H1 (cell line): ENCODE results near the gene MAS1L. TPM values are rescaled to one million over a fixed set of nuclear protein-coding genes. Genes with fewer than 3 reads are reported as not detected.

Source experiments
- CTCF ChIA-PET: fragments of 300-600 bp; sonication (Branson Sonifier 250); formaldehyde crosslinking; loops from one replicate; lab custom pipeline; 2021; ENCODE audit not compliant: partially characterized antibody; lab: Charles Lee
- POLR2A ChIA-PET: fragments of 300-600 bp; sonication (Branson Sonifier 250); formaldehyde crosslinking; loops from one replicate; lab custom pipeline; 2021; ENCODE audit warnings: inconsistent platforms; ENCODE audit not compliant: partially characterized antibody; lab: Charles Lee
- DNase-seq, 2 experiments: peaks; one replicate each; pipeline versions ENCODE4 v3.0.0 to v3.0.0-alpha.2; 2010 to 2022; ENCODE audit warnings: low spot score in 2 of 2, low read depth in 1 of 2, mixed read lengths in 1 of 2
- FAIRE-seq: peaks from 2 replicates; lab custom pipeline; 2011; peaks lifted over from hg19 to GRCh38; lab: Jason Lieb, UNC
- H2AFZ ChIP-seq: 2 replicates; pipeline ENCODE4 v1.8.1; 2012; ENCODE audit warnings: low read length, inconsistent platforms
- H2AK5ac ChIP-seq: 2 replicates; pipeline ENCODE4 v1.6.1; 2013; ENCODE audit warnings: low read depth, low read length
- H2BK120ac ChIP-seq: replicated peaks from 2 replicates; pipeline ENCODE3; 2013; ENCODE audit warnings: low read depth, low read length, inconsistent platforms
- H2BK12ac ChIP-seq: 2 replicates; pipeline ENCODE4 v1.6.1; 2013; ENCODE audit warnings: low read depth, low read length
- H2BK15ac ChIP-seq: 2 replicates; pipeline ENCODE4 v1.6.1; 2013; ENCODE audit warnings: low read length
- H2BK20ac ChIP-seq: 2 replicates; pipeline ENCODE4 v1.6.1; 2013; ENCODE audit warnings: low read length
- H2BK5ac ChIP-seq: 2 replicates; pipeline ENCODE4 v1.6.1; 2013; ENCODE audit warnings: low read depth, low read length
- H3K14ac ChIP-seq: 2 replicates; pipeline ENCODE4 v1.6.1; 2013; ENCODE audit warnings: inconsistent platforms; ENCODE audit not compliant: insufficient read length
- H3K18ac ChIP-seq: 2 replicates; pipeline ENCODE4 v1.6.1; 2013; ENCODE audit warnings: low read length; ENCODE audit errors: extremely low read depth
- H3K23ac ChIP-seq: 2 replicates; pipeline ENCODE4 v1.6.1; 2013; ENCODE audit warnings: inconsistent platforms; ENCODE audit not compliant: insufficient read length
- H3K23me2 ChIP-seq: 2 replicates; pipeline ENCODE4 v1.6.1; 2013; ENCODE audit warnings: low read depth, low read length
- H3K27ac ChIP-seq: 2 replicates; pipeline ENCODE4 v1.6.1; 2011; ENCODE audit warnings: low read depth, low read length, inconsistent platforms
- H3K27me3 ChIP-seq, 4 experiments: replicated peaks in 1 of 4; 1 replicate in 1 of 4; 2 replicates in 3 of 4; pipeline versions ENCODE4 v1.6.1 to v1.8.1; 2011 to 2013; ENCODE audit warnings: low read length in 3 of 4, mild to moderate bottlenecking in 3 of 4, inconsistent platforms in 2 of 4, mixed read lengths in 2 of 4, moderate library complexity in 1 of 4; ENCODE audit not compliant: control insufficient read depth in 3 of 4, insufficient read depth in 3 of 4; ENCODE audit errors: extremely low read depth in 1 of 4
- H3K36me3 ChIP-seq, 4 experiments: 2 replicates each; pipeline versions ENCODE4 v1.6.1 to v1.8.1; 2011 to 2013; ENCODE audit warnings: mild to moderate bottlenecking in 4 of 4, low read length in 3 of 4, moderate library complexity in 2 of 4, control low read depth in 1 of 4, inconsistent platforms in 1 of 4; ENCODE audit not compliant: insufficient read depth in 4 of 4, control insufficient read depth in 2 of 4
- H3K4ac ChIP-seq: replicated peaks from 2 replicates; pipeline ENCODE3; 2013; ENCODE audit warnings: low read length, low read depth, mixed read lengths, inconsistent platforms; ENCODE audit not compliant: insufficient read length
- H3K4me1 ChIP-seq, 4 experiments: replicated peaks in 1 of 4; 1 replicate in 1 of 4; 2 replicates in 3 of 4; pipeline versions ENCODE4 v1.6.1 to v1.8.1; 2011 to 2013; ENCODE audit warnings: low read length in 3 of 4, inconsistent platforms in 2 of 4, mixed read lengths in 1 of 4; ENCODE audit not compliant: insufficient read depth in 4 of 4, control insufficient read depth in 3 of 4
- H3K4me2 ChIP-seq, 2 experiments: 2 replicates each; pipeline versions ENCODE4 v1.6.1 to v1.8.1; 2011 to 2013; ENCODE audit warnings: low read depth in 2 of 2, low read length in 2 of 2, control low read depth in 1 of 2, inconsistent platforms in 1 of 2, mild to moderate bottlenecking in 1 of 2; ENCODE audit not compliant: insufficient read depth in 1 of 2
- H3K4me3 ChIP-seq, 4 experiments: fragments of 200-600, 300-600 bp in 1 of 4; sonication (generic), shearing (Covaris generic), sonication (Bioruptor Twin) in 1 of 4; 2 replicates each; pipeline versions ENCODE4 v1.5.1 to v1.8.1; 2011 to 2016; ENCODE audit warnings: low read length in 4 of 4, low read depth in 3 of 4, control low read depth in 2 of 4, inconsistent platforms in 2 of 4, mild to moderate bottlenecking in 2 of 4, mixed read lengths in 1 of 4, moderate library complexity in 1 of 4; ENCODE audit not compliant: insufficient read depth in 2 of 4; ENCODE audit errors: extremely low read depth in 1 of 4
- H3K56ac ChIP-seq: replicated peaks from 2 replicates; pipeline ENCODE3; 2013; ENCODE audit warnings: low read depth, mild to moderate bottlenecking, mixed read lengths, low read length, inconsistent platforms; ENCODE audit not compliant: insufficient read length
- H3K79me1 ChIP-seq: 2 replicates; pipeline ENCODE4 v1.6.1; 2013; ENCODE audit warnings: low read depth, low read length, control low read depth
- H3K79me2 ChIP-seq, 2 experiments: 2 replicates each; pipeline versions ENCODE4 v1.6.1 to v1.8.1; 2012 to 2013; ENCODE audit warnings: low read length in 2 of 2, mild to moderate bottlenecking in 2 of 2, inconsistent platforms in 1 of 2; ENCODE audit not compliant: insufficient read depth in 2 of 2, control insufficient read depth in 1 of 2
- H3K9ac ChIP-seq, 4 experiments: replicated peaks in 1 of 4; 1 replicate in 1 of 4; 2 replicates in 3 of 4; pipeline versions ENCODE4 v1.6.1 to v1.8.1; 2011 to 2013; ENCODE audit warnings: low read depth in 3 of 4, low read length in 3 of 4, control low read depth in 2 of 4, mild to moderate bottlenecking in 2 of 4, moderate library complexity in 2 of 4, inconsistent platforms in 1 of 4; ENCODE audit errors: extremely low read depth in 1 of 4
- H3K9me3 ChIP-seq, 2 experiments: 2 replicates each; pipeline versions ENCODE4 v1.6.1 to v1.8.1; 2012 to 2013; ENCODE audit warnings: mild to moderate bottlenecking in 2 of 2, moderate library complexity in 2 of 2, control low read depth in 1 of 2, inconsistent platforms in 1 of 2, low read depth in 1 of 2, low read length in 1 of 2, mixed read lengths in 1 of 2; ENCODE audit not compliant: insufficient read depth in 2 of 2
- H4K20me1 ChIP-seq, 2 experiments: replicated peaks in 1 of 2; 2 replicates each; pipeline versions ENCODE3 to v1.8.1; 2011 to 2013; ENCODE audit warnings: inconsistent platforms in 2 of 2, low read length in 2 of 2, mild to moderate bottlenecking in 1 of 2; ENCODE audit not compliant: insufficient read depth in 2 of 2, control insufficient read depth in 1 of 2
- H4K5ac ChIP-seq: 2 replicates; pipeline ENCODE4 v1.6.1; 2013; ENCODE audit warnings: low read length, low read depth, mixed read lengths, inconsistent platforms; ENCODE audit not compliant: insufficient read length
- H4K8ac ChIP-seq: 2 replicates; pipeline ENCODE4 v1.8.0; 2013; ENCODE audit warnings: mild to moderate bottlenecking, moderate library complexity, low read length, inconsistent platforms; ENCODE audit not compliant: insufficient read depth; ENCODE audit errors: extremely low read depth
- H4K91ac ChIP-seq: replicated peaks from 2 replicates; pipeline ENCODE3; 2013; ENCODE audit warnings: low read length, mixed read lengths, inconsistent platforms; ENCODE audit not compliant: insufficient read length
- BCL11A ChIP-seq, 2 experiments: IDR thresholded peaks; one replicate each; pipeline ENCODE4 v1.6.1; 2011; ENCODE audit warnings: low read depth in 2 of 2, low read length in 2 of 2, mild to moderate bottlenecking in 2 of 2
- CBX8 ChIP-seq: fragments of 300-800, 300-1000 bp; sonication (generic); IDR thresholded peaks from 2 replicates; pipeline ENCODE4 v1.7.1; 2016; ENCODE audit warnings: low read depth, low read length, borderline replicate concordance
- CREB1 ChIP-seq: IDR thresholded peaks from 2 replicates; pipeline ENCODE4 v1.6.1; 2012; ENCODE audit warnings: inconsistent platforms
- PHF8 ChIP-seq: fragments of 200-600 bp; sonication (generic); conservative IDR thresholded peaks from 2 replicates; pipeline ENCODE4 v1.7.1; 2012; ENCODE audit warnings: low read depth, mild to moderate bottlenecking, inconsistent platforms, low read length, moderate library complexity
- RBBP5 ChIP-seq: IDR thresholded peaks from 2 replicates; pipeline ENCODE4 v1.7.1; 2012; ENCODE audit warnings: low read depth, mild to moderate bottlenecking, inconsistent platforms, low read length, moderate library complexity, borderline replicate concordance
- SIX5 ChIP-seq: IDR thresholded peaks from 2 replicates; pipeline ENCODE4 v1.6.1; 2011; ENCODE audit warnings: mild to moderate bottlenecking, low read depth, low read length
- SP4 ChIP-seq: IDR thresholded peaks from 2 replicates; pipeline ENCODE4 v1.6.1; 2012; ENCODE audit warnings: low read length, inconsistent platforms
- SRF ChIP-seq: IDR thresholded peaks from 2 replicates; pipeline ENCODE4 v1.6.1; 2011; ENCODE audit warnings: mild to moderate bottlenecking, low read depth, low read length, moderate library complexity
- TAF7 ChIP-seq: optimal IDR thresholded peaks from 2 replicates; pipeline ENCODE3; 2011; ENCODE audit warnings: low read depth, mild to moderate bottlenecking, inconsistent platforms, low read length, moderate library complexity, borderline replicate concordance
- TBP ChIP-seq: IDR thresholded peaks from 2 replicates; pipeline ENCODE4 v1.6.1; 2011; ENCODE audit warnings: low read depth, low read length, improper control_type of control experiment
- TCF12 ChIP-seq: IDR thresholded peaks from 2 replicates; pipeline ENCODE4 v1.6.1; 2011; ENCODE audit warnings: low read depth, mild to moderate bottlenecking, low read length
- TEAD4 ChIP-seq: IDR thresholded peaks from 2 replicates; pipeline ENCODE4 v1.6.1; 2012; ENCODE audit warnings: low read depth, low read length, inconsistent platforms, mixed read lengths
- YY1 ChIP-seq: IDR thresholded peaks from 2 replicates; pipeline ENCODE4 v1.6.1; 2011; ENCODE audit warnings: low read depth, mild to moderate bottlenecking, low read length
- WGBS, 2 experiments: shearing (Covaris generic) in 1 of 2; methylation state at CpG; one replicate each; pipeline versions ENCODE4 v1.1.6 to v1.1.7; 2013 to 2015; ENCODE audit warnings: low lambda C conversion rate in 2 of 2, mixed read lengths in 2 of 2, inconsistent platforms in 1 of 2, low coverage in 1 of 2, missing lambda C conversion rate in 1 of 2; ENCODE audit not compliant: insufficient replicate concordance in 2 of 2, insufficient coverage in 1 of 2, insufficient read length in 1 of 2; ENCODE audit errors: extremely low coverage in 1 of 2, missing lambda C conversion rate in 1 of 2; 5-methylcytosine and 5-hydroxymethylcytosine counted together
- polyA plus RNA-seq, 7 experiments: library from polyadenylated mRNA; depleted of rRNA in 3 of 7; stranded (reverse) in 5 of 7; unstranded in 2 of 7; fragments of >200 nt in 5 of 7; fragments of 200-250 nt in 2 of 7; gene quantifications; 1 replicate in 5 of 7; 2 replicates in 1 of 7; 4 replicates in 1 of 7; pipeline versions ENCODE4 v1.2.1 to v1.2.3, GENCODE V29; 2011 to 2013; ENCODE audit warnings: missing spikeins in 2 of 7, mixed read lengths in 2 of 7
- total RNA-seq: library from RNA; stranded (reverse); fragmentation: NEBNext Ultra II Directional; extraction: Animal tissue kit (Norgen Biotek cat#: 25700); gene quantifications from 2 replicates; pipeline ENCODE4 v1.2.1, GENCODE V29; 2021
- TF ChIP-seq, protein P1 (sequence below): IDR thresholded peaks from 2 replicates; pipeline ENCODE4 v1.6.1; 2011; ENCODE audit warnings: low read depth, mild to moderate bottlenecking, low read length; ENCODE audit not compliant: insufficient read depth

The MAS1L gene
- total and polyA plus RNA-seq, 2 of the 8 experiments (the other 6 are each of a cell fraction or from before 2014, with no cell fraction given) = not detected

DNA sequence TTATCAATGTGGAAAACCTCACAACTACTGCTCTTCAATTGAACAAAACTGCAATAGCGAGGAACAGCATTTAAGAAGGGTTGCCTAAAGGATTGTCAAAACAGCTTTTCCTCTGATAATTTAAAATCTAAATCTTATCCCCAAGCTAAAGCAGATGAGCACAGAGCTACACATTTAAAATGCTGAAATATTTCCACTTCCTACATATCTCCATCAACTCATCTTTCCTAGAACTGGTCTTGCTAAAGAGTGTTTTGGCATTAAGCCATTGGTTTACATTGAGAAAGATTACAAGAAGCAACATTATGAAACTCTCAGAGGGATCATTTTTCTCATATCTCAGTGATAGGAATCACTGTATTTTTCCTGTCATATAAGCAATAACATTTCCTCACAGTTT lies 45.0 kb downstream of the MAS1L start:
- Histone ChIP-seq H2BK15ac (no peak overlapping the region), H4K5ac (no peak overlapping the region), H3K4ac (no peak overlapping the region), H4K20me1 (no peaks in the 10 kb centered on the region), H2AK5ac (no peak overlapping the region), H3K4me2 (no peak overlapping the region), H3K14ac (no peak overlapping the region), H3K27me3 (no peaks in the 10 kb centered on the region), H2AFZ (no peak overlapping the region), H2BK5ac (no peak overlapping the region), H4K8ac (no peak overlapping the region), H2BK20ac (no peak overlapping the region), H3K27ac (no peak overlapping the region), H3K23me2 (no peaks in the 10 kb centered on the region; the same call in 1 of the 2 replicates), H2BK12ac (no peak overlapping the region), H3K4me1 (peaks cover 0 to 3% (median 2%) of the 10 kb centered on the region in 4 experiments; a peak in 5 of 7 replicates), H2BK120ac (no peak overlapping the region), H3K9ac (no peak overlapping the region), H3K4me3 (no peak overlapping the region), H4K91ac (no peak overlapping the region)
- DNase-seq (no peak), FAIRE-seq (no peak)
- WGBS, 2 experiments = 90% methylated on average over 1 of the region's 1 CpG; no CpG with 5 or more reads in 1 of the 2 experiments
- TF ChIP-seq TBP (no peak), SRF (no peak), PHF8 (no peak), TAF7 (no peak), SIX5 (no peak), TCF12 (no peak), BCL11A (IDR thresholded peaks at IDR 0.05; ENCODE audit: low read depth in 2 of 2, low read length in 2 of 2) (no peak), RBBP5 (no peak), CREB1 (no peak), YY1 (no peak), TEAD4 (no peak), SP4 (no peak), CBX8 (no peak)
- TF ChIP-seq, protein P1, sequence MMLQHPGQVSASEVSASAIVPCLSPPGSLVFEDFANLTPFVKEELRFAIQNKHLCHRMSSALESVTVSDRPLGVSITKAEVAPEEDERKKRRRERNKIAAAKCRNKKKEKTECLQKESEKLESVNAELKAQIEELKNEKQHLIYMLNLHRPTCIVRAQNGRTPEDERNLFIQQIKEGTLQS = no peak
- TF ChIP-seq, all 59 proteins: peak for 0
- H3K79me2 ChIP-seq = no peaks in the 10 kb centered on the region
- POLR2A ChIA-PET = interaction anchor here (1.0 kb wide), 1 partner anchor 11 kb away, joined by 3 read pairs; no protein-coding TSS in a partner anchor
- H3K18ac ChIP-seq = no peak overlapping the region
- no peaks in the 10 kb centered on the region for H3K36me3 ChIP-seq
- H3K79me1 ChIP-seq = no peaks in the 10 kb centered on the region
- no peaks in the 10 kb centered on the region for H3K9me3 ChIP-seq
- H3K23ac ChIP-seq = no peak overlapping the region
- CTCF ChIA-PET = no interaction called here
- no peak overlapping the region for H3K56ac ChIP-seq
